Stimulated activated naive CD8-positive, alpha-beta T cell treated with anti-CD3 and anti-CD28 coated beads, Interleukin-15, Interleukin-2, amounts not matched to agents 100 ng/mL and 50 ng/mL, for 24 hours (primary cell): ENCODE data around the gene KBTBD6.
"Not testable (repeated sequence)": the region's sequence is repeated elsewhere in the genome, so short reads cannot be mapped to it uniquely, and the experiment has no call there.

ENCODE experiments used
- H3K27ac Mint-ChIP-seq: one replicate; pipeline ENCODE4 v1.8.0; 2021; ENCODE audit warnings: mild to moderate bottlenecking, mixed read lengths
- H3K27me3 Mint-ChIP-seq: one replicate; pipeline ENCODE4 v1.8.0; 2021; ENCODE audit warnings: mixed read lengths
- H3K36me3 Mint-ChIP-seq: one replicate; pipeline ENCODE4 v1.8.0; 2021; ENCODE audit warnings: low read depth, mixed read lengths
- H3K4me1 Mint-ChIP-seq: one replicate; pipeline ENCODE4 v1.8.0; 2021; ENCODE audit warnings: low read depth, mixed read lengths
- H3K4me3 Mint-ChIP-seq: one replicate; pipeline ENCODE4 v1.8.0; 2021; ENCODE audit warnings: mild to moderate bottlenecking, mixed read lengths
- H3K9me3 Mint-ChIP-seq: one replicate; pipeline ENCODE4 v1.8.0; 2021; ENCODE audit warnings: mixed read lengths

KBTBD6 gene

GRCh38 chr13:41107584-41108014 lies 25.0 kb downstream of the KBTBD6 start:
- no peaks in the 10 kb centered on the region for H3K36me3 Mint-ChIP-seq
- H3K27ac Mint-ChIP-seq: no peak overlapping the region
- H3K9me3 Mint-ChIP-seq: no peaks in the 10 kb centered on the region
- no peaks in the 10 kb centered on the region for H3K27me3 Mint-ChIP-seq
- no peak overlapping the region for H3K4me3 Mint-ChIP-seq
- H3K4me1 Mint-ChIP-seq: no peaks in the 10 kb centered on the region

- H3K27me3 Mint-ChIP-seq: no peaks in the 10 kb centered on the region
- H3K4me3 Mint-ChIP-seq: no peak overlapping the region
- H3K9me3 Mint-ChIP-seq: no peaks in the 10 kb centered on the region
- H3K27ac Mint-ChIP-seq: no peak overlapping the region
- H3K36me3 Mint-ChIP-seq: no peaks in the 10 kb centered on the region
- H3K4me1 Mint-ChIP-seq: no peaks in the 10 kb centered on the region
These were observed 25.5 kb downstream of the KBTBD6 start for GRCh38 chr13:41107104-41107571.

- Mint-ChIP-seq H3K27ac (no peak overlapping the region), H3K4me3 (no peak overlapping the region), H3K4me1 (no peaks in the 10 kb centered on the region), H3K36me3 (no peaks in the 10 kb centered on the region), H3K9me3 (no peaks in the 10 kb centered on the region), H3K27me3 (no peaks in the 10 kb centered on the region)
These were observed 32.6 kb downstream of the KBTBD6 start for GRCh38 chr13:41099986-41100385.

GRCh38 chr13:41098761-41099160 lies 33.8 kb downstream of the KBTBD6 start:
- Mint-ChIP-seq H3K27me3 (no peaks in the 10 kb centered on the region), H3K4me3 (no peak overlapping the region), H3K36me3 (no peaks in the 10 kb centered on the region), H3K27ac (no peak overlapping the region), H3K9me3 (no peaks in the 10 kb centered on the region), H3K4me1 (no peaks in the 10 kb centered on the region)

- H3K27me3 Mint-ChIP-seq, H3K9me3 Mint-ChIP-seq, H3K4me3 Mint-ChIP-seq, H3K4me1 Mint-ChIP-seq, H3K36me3 Mint-ChIP-seq, H3K27ac Mint-ChIP-seq: not testable (repeated sequence)
These were observed 36.9 kb downstream of the KBTBD6 start for GRCh38 chr13:41095681-41096080.

- Mint-ChIP-seq H3K4me3 (no peak overlapping the region), H3K36me3 (peaks cover 34% of the 10 kb centered on the region), H3K4me1 (no peaks in the 10 kb centered on the region), H3K27me3 (no peaks in the 10 kb centered on the region), H3K27ac (no peak overlapping the region), H3K9me3 (no peaks in the 10 kb centered on the region)
These were observed 46.5 kb downstream of the KBTBD6 start for GRCh38 chr13:41085961-41086585.

GRCh38 chr13:41079725-41080124 lies 52.9 kb downstream of the KBTBD6 start:
- H3K27me3 Mint-ChIP-seq: no peaks in the 10 kb centered on the region
- H3K36me3 Mint-ChIP-seq: peaks cover 69% of the 10 kb centered on the region
- no peak overlapping the region for H3K27ac Mint-ChIP-seq
- H3K9me3 Mint-ChIP-seq: no peaks in the 10 kb centered on the region
- no peaks in the 10 kb centered on the region for H3K4me1 Mint-ChIP-seq
- no peak overlapping the region for H3K4me3 Mint-ChIP-seq
